HG02798 (cell line): Measurements from ENCODE around the gene PATJ.
"Not testable (repeated sequence)": the region's sequence is repeated elsewhere in the genome, so short reads cannot be mapped to it uniquely, and the experiment has no call there.

ENCODE experiments used
- ATAC-seq: cut with Tn5 transposase; IDR thresholded peaks from one replicate; pipeline ENCODE4 v1.9.1; 2021; ENCODE audit warnings: mild to moderate bottlenecking; ENCODE audit not compliant: unreplicated experiment, poor library complexity

Gene PATJ

GRCh38 chr1:61743431-61743705 is 1.1 kb downstream of the PATJ start:
- no peak for ATAC-seq

- ATAC-seq, result no peak
Measured at GRCh38 chr1:61743716-61744580, 1.7 kb downstream of the PATJ start.

- ATAC-seq, result no peak
Measured at GRCh38 chr1:61746813-61747212, 4.5 kb downstream of the PATJ start.

- no peak for ATAC-seq
Measured at GRCh38 chr1:61748566-61748965, 6.3 kb downstream of the PATJ start.

GRCh38 chr1:61749574-61749973 is 7.3 kb downstream of the PATJ start:
- ATAC-seq, result no peak

GRCh38 chr1:61752921-61753389 is 10.7 kb downstream of the PATJ start:
- no peak for ATAC-seq

- no peak for ATAC-seq
Measured at GRCh38 chr1:61753998-61754508, 11.8 kb downstream of the PATJ start.

- ATAC-seq, result no peak
Measured at GRCh38 chr1:61754545-61754944, 12.3 kb downstream of the PATJ start.

GRCh38 chr1:61756773-61757172 is 14.5 kb downstream of the PATJ start:
- ATAC-seq, result no peak

- no peak for ATAC-seq
Measured at GRCh38 chr1:61757950-61758349, 15.7 kb downstream of the PATJ start.

- ATAC-seq, result no peak
Measured at GRCh38 chr1:61770131-61770530, 27.9 kb downstream of the PATJ start.

GRCh38 chr1:61776091-61776490 is 33.8 kb downstream of the PATJ start:
- ATAC-seq, result no peak

- ATAC-seq, result no peak
Measured at GRCh38 chr1:61779231-61779630, 37.0 kb downstream of the PATJ start.

GRCh38 chr1:61781151-61781550 is 38.9 kb downstream of the PATJ start:
- no peak for ATAC-seq

GRCh38 chr1:61782771-61783170 is 40.5 kb downstream of the PATJ start:
- peak; percentile 90 for ATAC-seq

GRCh38 chr1:61784726-61785125 is 42.4 kb downstream of the PATJ start:
- ATAC-seq, result no peak

GRCh38 chr1:61790837-61791236 is 48.6 kb downstream of the PATJ start:
- no peak for ATAC-seq

GRCh38 chr1:61797045-61797755 is 54.9 kb downstream of the PATJ start:
- no peak for ATAC-seq

GRCh38 chr1:61801047-61801446 is 58.8 kb downstream of the PATJ start:
- ATAC-seq, result not testable (repeated sequence)

GRCh38 chr1:61807606-61808140 is 65.4 kb downstream of the PATJ start:
- ATAC-seq, result no peak

GRCh38 chr1:61808321-61808720 is 66.0 kb downstream of the PATJ start:
- ATAC-seq, result no peak
